IPS-18c (cell line): ENCODE data around the gene STAB1.

Source experiments
- H3K4me3 ChIP-seq: 2 replicates; pipeline ENCODE4 v1.7.0; 2013; ENCODE audit warnings: low read depth, mild to moderate bottlenecking, low read length, moderate library complexity; ENCODE audit not compliant: insufficient read depth
- H3K9me3 ChIP-seq: one replicate; pipeline ENCODE4 v1.6.1; 2013; ENCODE audit warnings: mild to moderate bottlenecking, low read length, moderate library complexity; ENCODE audit not compliant: control insufficient read depth, insufficient read depth

Gene STAB1

GRCh38 chr3:52516509-52517195, 21.5 kb downstream of the STAB1 start:
- no peak overlapping the region for H3K4me3 ChIP-seq
- no peaks in the 10 kb centered on the region for H3K9me3 ChIP-seq

- H3K9me3 ChIP-seq = no peaks in the 10 kb centered on the region
- peak overlapping the region; percentile 46; the same call in 1 of the 2 replicates for H3K4me3 ChIP-seq
These were observed 22.9 kb downstream of the STAB1 start for GRCh38 chr3:52517796-52518722.

GRCh38 chr3:52518723-52519444, 23.7 kb downstream of the STAB1 start:
- Histone ChIP-seq H3K4me3 (peak overlapping the region; percentile 46; the same call in 1 of the 2 replicates), H3K9me3 (no peaks in the 10 kb centered on the region)

- H3K9me3 ChIP-seq = no peaks in the 10 kb centered on the region
- peak overlapping the region; percentile 46; the same call in 1 of the 2 replicates for H3K4me3 ChIP-seq
These were observed 24.5 kb downstream of the STAB1 start for GRCh38 chr3:52519445-52520140.

- no peaks in the 10 kb centered on the region for H3K9me3 ChIP-seq
- no peak overlapping the region for H3K4me3 ChIP-seq
These were observed 25.1 kb downstream of the STAB1 start for GRCh38 chr3:52520141-52520667.

GRCh38 chr3:52520716-52521487, 25.8 kb downstream of the STAB1 start:
- H3K9me3 ChIP-seq = no peaks in the 10 kb centered on the region

GRCh38 chr3:52521488-52521824, 26.3 kb downstream of the STAB1 start:
- no peaks in the 10 kb centered on the region for H3K9me3 ChIP-seq

More at GRCh38 chr3:52520716-52521487, 25.8 kb downstream of the STAB1 start:
- H3K4me3 ChIP-seq = no peak overlapping the region

GRCh38 chr3:52521881-52522650, 26.9 kb downstream of the STAB1 start:
- Histone ChIP-seq H3K4me3 (no peak overlapping the region), H3K9me3 (no peaks in the 10 kb centered on the region)

More at GRCh38 chr3:52521488-52521824, 26.3 kb downstream of the STAB1 start:
- no peak overlapping the region for H3K4me3 ChIP-seq

- Histone ChIP-seq H3K9me3 (no peaks in the 10 kb centered on the region), H3K4me3 (no peak overlapping the region)
These were observed 27.6 kb downstream of the STAB1 start for GRCh38 chr3:52522651-52523251.

GRCh38 chr3:52523386-52524257, 28.5 kb downstream of the STAB1 start:
- Histone ChIP-seq H3K9me3 (no peaks in the 10 kb centered on the region), H3K4me3 (no peak overlapping the region)

GRCh38 chr3:52524258-52524751, 29.2 kb downstream of the STAB1 start:
- no peaks in the 10 kb centered on the region for H3K9me3 ChIP-seq

GRCh38 chr3:52524752-52525679, 29.9 kb downstream of the STAB1 start:
- Histone ChIP-seq H3K9me3 (no peaks in the 10 kb centered on the region), H3K4me3 (no peak overlapping the region)

More at GRCh38 chr3:52524258-52524751, 29.2 kb downstream of the STAB1 start:
- no peak overlapping the region for H3K4me3 ChIP-seq
